Measurements from ENCODE around the gene SNX9.

DNA sequence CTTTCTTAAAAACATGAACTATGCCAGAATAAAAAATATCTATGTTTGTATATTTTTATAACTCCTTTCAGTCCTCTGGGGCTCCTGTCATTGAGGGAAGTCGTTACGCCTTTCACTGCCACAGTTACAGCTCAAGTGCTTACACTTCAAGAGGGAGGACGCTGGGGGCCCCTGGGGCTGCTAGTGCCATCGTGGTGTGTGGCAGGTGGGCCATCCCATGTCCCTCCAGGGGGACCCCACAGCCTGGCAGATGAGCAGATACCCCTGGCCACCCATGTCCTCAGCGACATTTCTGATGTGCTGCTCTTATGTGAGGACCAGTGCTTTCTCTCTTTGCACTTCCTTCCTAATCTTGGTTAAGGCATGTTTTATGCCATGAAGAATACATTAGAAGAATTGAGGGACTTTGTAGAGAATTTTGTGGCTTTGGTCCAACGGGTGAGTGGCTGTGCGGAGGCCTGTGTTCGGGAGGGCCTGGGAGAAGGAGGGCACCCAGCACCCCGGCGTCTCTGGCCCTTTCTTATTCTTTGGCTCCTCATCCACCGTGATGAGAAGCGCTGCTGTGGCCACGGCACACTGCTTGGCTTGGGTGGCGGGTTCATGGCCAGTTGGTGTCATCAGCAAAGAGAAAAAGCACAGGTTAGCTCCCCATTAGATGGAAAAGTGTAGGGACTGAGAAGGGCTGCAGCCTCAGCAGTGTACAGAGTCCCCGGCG lies 120.4 kb downstream of the SNX9 start:
- TF ChIP-seq CTCF (IDR thresholded peaks at IDR 0.05; ENCODE audit: low read depth, low read length) (no peak), EZH2phosphoT487 (IDR thresholded peaks at IDR 0.05; ENCODE audit: low read depth) (no peak)

Measured in OCI-LY3 (cell line).